Activated CD8-positive, alpha-beta T cell treated with anti-CD3 and anti-CD28 coated beads, Interleukin-2, amount 10 ng/mL, durations not matched to agents 7 days and 5 days (primary cell): ENCODE data around the gene FILIP1. TPM values are rescaled to one million over a fixed set of nuclear protein-coding genes. Genes with fewer than 3 reads are reported as not detected.

Experiments used
- ATAC-seq: fragments of 150-1000 bp; cut with Tn5 transposase; one replicate; pipeline ENCODE4 v1.10.0; 2021; ENCODE audit warnings: moderate library complexity
- CTCF ChIA-PET: fragments of 350-600 bp; sonication (Branson Sonifier 250); formaldehyde crosslinking; loops from one replicate; lab custom pipeline; 2021; ENCODE audit warnings: antibody characterized with exemption; lab: Charles Lee
- POLR2A ChIA-PET: fragments of 350-600 bp; sonication (Branson Sonifier 250); formaldehyde crosslinking; loops from one replicate; lab custom pipeline; 2021; ENCODE audit warnings: antibody characterized with exemption; lab: Charles Lee
- DNase-seq: peaks from one replicate; pipeline ENCODE4 v3.0.0-alpha.2; 2020
- H3K27ac Mint-ChIP-seq: one replicate; pipeline ENCODE4 v1.8.0; 2021; ENCODE audit warnings: mild to moderate bottlenecking, mixed read lengths
- H3K27me3 Mint-ChIP-seq: one replicate; pipeline ENCODE4 v1.8.0; 2021; ENCODE audit warnings: low read depth, mixed read lengths
- H3K36me3 Mint-ChIP-seq: one replicate; pipeline ENCODE4 v1.8.0; 2021; ENCODE audit warnings: low read depth, mixed read lengths
- H3K4me1 Mint-ChIP-seq: one replicate; pipeline ENCODE4 v1.8.0; 2021; ENCODE audit warnings: low read depth, mixed read lengths
- H3K4me3 Mint-ChIP-seq: one replicate; pipeline ENCODE4 v1.8.0; 2021; ENCODE audit warnings: mild to moderate bottlenecking, mixed read lengths
- H3K9me3 Mint-ChIP-seq: one replicate; pipeline ENCODE4 v1.8.0; 2022; ENCODE audit warnings: mixed read lengths; ENCODE audit not compliant: insufficient read depth
- total RNA-seq, 2 experiments: library from RNA; stranded (reverse); gene quantifications; one replicate each; pipeline ENCODE4 v1.2.3, GENCODE V29; 2021

Gene FILIP1
- total RNA-seq, 2 experiments from 2014 or later: not detected

GRCh38 chr6:75344021-75344420 lies 149.6 kb downstream of the FILIP1 start:
- no peak overlapping the region for H3K27ac Mint-ChIP-seq
- ATAC-seq (no peak), DNase-seq (no peak)
- POLR2A ChIA-PET: no interaction called here
- no peaks in the 10 kb centered on the region for H3K4me1 Mint-ChIP-seq
- H3K4me3 Mint-ChIP-seq: no peak overlapping the region
- CTCF ChIA-PET: no interaction called here
- H3K27me3 Mint-ChIP-seq: peaks cover 17% of the 10 kb centered on the region
- H3K9me3 Mint-ChIP-seq: no peaks in the 10 kb centered on the region
- H3K36me3 Mint-ChIP-seq: no peaks in the 10 kb centered on the region

DNA sequence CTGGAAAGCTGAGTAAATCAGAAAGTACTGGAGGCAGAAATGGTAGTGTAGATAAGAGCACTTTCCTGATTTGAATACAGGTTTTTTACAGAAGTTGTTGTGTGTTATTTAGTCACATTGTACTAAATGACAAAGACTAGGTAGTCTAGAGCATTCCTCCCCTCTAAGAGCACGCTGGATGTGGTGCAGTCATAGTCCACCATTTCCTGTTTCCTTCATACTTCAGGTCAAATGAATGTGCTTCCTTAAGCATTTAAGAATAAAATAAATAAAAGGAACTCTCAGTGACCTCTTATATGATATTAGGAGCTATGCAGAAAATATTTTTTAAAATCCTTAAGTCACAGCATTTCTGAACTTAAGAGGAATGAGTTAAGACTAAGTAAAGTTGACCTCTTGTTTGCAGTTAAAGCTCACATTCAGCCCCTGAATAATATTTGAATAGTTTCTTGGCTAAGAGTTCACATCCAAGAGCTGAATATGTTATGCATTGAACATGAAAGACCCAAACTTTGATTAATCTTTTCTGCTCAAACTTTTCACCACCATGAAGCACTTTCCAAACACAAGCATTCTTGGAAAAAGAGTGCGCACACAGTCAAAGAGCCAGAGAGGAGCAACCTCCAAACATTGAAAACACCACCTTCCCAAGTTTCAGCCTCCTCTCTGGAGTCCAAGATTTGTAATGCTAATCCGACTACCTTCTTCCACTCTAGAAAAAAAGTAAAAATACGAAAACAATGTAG lies 155.6 kb downstream of the FILIP1 start:
- no peak for DNase-seq
- Mint-ChIP-seq H3K27ac (no peak overlapping the region), H3K4me3 (no peak overlapping the region), H3K4me1 (no peaks in the 10 kb centered on the region), H3K36me3 (no peaks in the 10 kb centered on the region), H3K9me3 (no peaks in the 10 kb centered on the region), H3K27me3 (peaks cover 15% of the 10 kb centered on the region)
- POLR2A ChIA-PET: no interaction called here
- CTCF ChIA-PET: interaction anchor here (0.7 kb wide), 1 partner anchor 186 kb away, joined by 3 read pairs; no protein-coding TSS in a partner anchor
- ATAC-seq: no peak

- no peak overlapping the region for H3K4me3 Mint-ChIP-seq
- no peak overlapping the region for H3K27ac Mint-ChIP-seq
- ChIA-PET CTCF (no interaction called here), POLR2A (no interaction called here)
- no peaks in the 10 kb centered on the region for H3K36me3 Mint-ChIP-seq
- DNase-seq: no peak
- no peaks in the 10 kb centered on the region for H3K4me1 Mint-ChIP-seq
- no peak for ATAC-seq
- H3K27me3 Mint-ChIP-seq: peaks cover 20% of the 10 kb centered on the region
- no peaks in the 10 kb centered on the region for H3K9me3 Mint-ChIP-seq
Measured at GRCh38 chr6:75334266-75335040, 159.1 kb downstream of the FILIP1 start.

GRCh38 chr6:75333676-75334200 lies 159.9 kb downstream of the FILIP1 start:
- no peaks in the 10 kb centered on the region for H3K9me3 Mint-ChIP-seq
- no peak for DNase-seq
- no peak for ATAC-seq
- CTCF ChIA-PET: no interaction called here
- H3K4me1 Mint-ChIP-seq: no peaks in the 10 kb centered on the region
- peaks cover 22% of the 10 kb centered on the region for H3K27me3 Mint-ChIP-seq
- POLR2A ChIA-PET: no interaction called here
- H3K36me3 Mint-ChIP-seq: no peaks in the 10 kb centered on the region
- H3K27ac Mint-ChIP-seq: no peak overlapping the region
- H3K4me3 Mint-ChIP-seq: no peak overlapping the region

GRCh38 chr6:75331151-75331550 lies 162.4 kb downstream of the FILIP1 start:
- H3K4me3 Mint-ChIP-seq: no peak overlapping the region
- ATAC-seq (no peak), DNase-seq (no peak)
- peaks cover 22% of the 10 kb centered on the region for H3K27me3 Mint-ChIP-seq
- no peak overlapping the region for H3K27ac Mint-ChIP-seq
- ChIA-PET POLR2A (no interaction called here), CTCF (no interaction called here)
- H3K4me1 Mint-ChIP-seq: no peaks in the 10 kb centered on the region
- no peaks in the 10 kb centered on the region for H3K36me3 Mint-ChIP-seq
- no peaks in the 10 kb centered on the region for H3K9me3 Mint-ChIP-seq

GRCh38 chr6:75329703-75330102 lies 163.9 kb downstream of the FILIP1 start:
- Mint-ChIP-seq H3K36me3 (no peaks in the 10 kb centered on the region), H3K27me3 (peaks cover 20% of the 10 kb centered on the region), H3K27ac (no peak overlapping the region)

GRCh38 chr6:75327807-75328206 lies 165.8 kb downstream of the FILIP1 start:
- Mint-ChIP-seq H3K4me1 (no peaks in the 10 kb centered on the region), H3K27ac (no peak overlapping the region), H3K36me3 (no peaks in the 10 kb centered on the region), H3K4me3 (no peak overlapping the region), H3K27me3 (peaks cover 11% of the 10 kb centered on the region), H3K9me3 (no peaks in the 10 kb centered on the region)
- DNase-seq: no peak
- CTCF ChIA-PET: no interaction called here
- no peak for ATAC-seq
- POLR2A ChIA-PET: no interaction called here

More at GRCh38 chr6:75329703-75330102, 163.9 kb downstream of the FILIP1 start:
- ATAC-seq (no peak), DNase-seq (no peak)
- no peaks in the 10 kb centered on the region for H3K9me3 Mint-ChIP-seq
- ChIA-PET POLR2A (no interaction called here), CTCF (no interaction called here)
- no peaks in the 10 kb centered on the region for H3K4me1 Mint-ChIP-seq
- H3K4me3 Mint-ChIP-seq: no peak overlapping the region

DNA sequence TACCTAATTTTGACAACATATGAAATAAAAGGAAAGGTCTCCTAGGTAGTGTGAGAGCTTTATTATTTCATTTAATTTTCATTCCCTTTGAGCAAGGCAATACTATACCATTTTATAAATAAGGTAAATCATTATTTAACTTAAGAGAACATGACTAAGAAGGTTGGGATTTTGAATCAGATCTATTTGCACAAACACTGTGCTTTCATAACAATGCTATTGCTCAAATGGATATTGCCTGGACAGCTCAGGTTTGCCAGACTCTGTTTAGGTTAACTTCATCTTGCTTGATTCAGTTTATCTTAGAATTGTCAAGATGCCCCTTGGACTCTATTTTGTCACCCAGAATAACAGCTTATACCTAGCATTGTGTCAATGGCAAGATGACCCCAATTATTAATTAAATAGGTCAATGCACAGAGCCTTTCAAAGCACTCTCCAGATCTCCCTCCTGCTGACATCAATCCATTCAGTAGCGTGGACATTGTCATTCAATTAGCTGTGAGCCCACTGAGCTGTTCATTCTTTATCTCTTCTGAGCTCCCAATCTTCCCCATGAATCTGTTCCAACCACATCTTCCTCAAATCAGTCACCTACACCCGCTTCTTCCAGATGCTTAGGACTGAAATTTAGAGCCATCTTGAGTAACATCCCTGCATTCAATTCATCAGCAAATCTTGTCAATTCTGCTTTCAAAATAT lies 166.9 kb downstream of the FILIP1 start:
- no peak overlapping the region for H3K4me3 Mint-ChIP-seq
- POLR2A ChIA-PET: no interaction called here
- H3K27me3 Mint-ChIP-seq: peaks cover 5% of the 10 kb centered on the region
- no peak overlapping the region for H3K27ac Mint-ChIP-seq
- ATAC-seq: no peak
- no peaks in the 10 kb centered on the region for H3K4me1 Mint-ChIP-seq
- CTCF ChIA-PET: no interaction called here
- H3K36me3 Mint-ChIP-seq: no peaks in the 10 kb centered on the region
- DNase-seq: no peak
- no peaks in the 10 kb centered on the region for H3K9me3 Mint-ChIP-seq

DNA sequence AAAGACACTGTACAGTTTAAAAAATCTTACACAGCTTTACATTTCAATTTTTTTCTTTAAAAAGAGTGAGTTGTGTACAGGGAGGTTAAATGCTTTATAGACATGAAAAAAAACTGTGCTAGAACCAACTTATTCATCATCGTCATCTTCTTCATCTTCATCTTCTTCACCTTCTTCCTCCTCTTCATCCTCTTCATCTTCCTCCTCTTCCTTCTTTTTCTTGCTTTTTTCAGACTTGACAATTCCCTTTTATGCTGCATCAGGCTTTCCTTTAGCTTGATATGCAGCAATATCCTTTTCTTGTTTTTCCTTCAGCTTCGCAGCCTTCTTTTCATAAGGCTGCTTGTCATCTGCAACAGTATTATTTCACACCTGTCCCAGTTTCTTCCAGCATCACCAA lies 174.7 kb downstream of the FILIP1 start:
- no peaks in the 10 kb centered on the region for H3K36me3 Mint-ChIP-seq
- no peak for ATAC-seq
- POLR2A ChIA-PET: no interaction called here
- H3K4me3 Mint-ChIP-seq: no peak overlapping the region
- CTCF ChIA-PET: interaction anchor here (0.7 kb wide), 1 partner anchor 206 kb away, joined by 3 read pairs; no protein-coding TSS in a partner anchor
- no peak overlapping the region for H3K27ac Mint-ChIP-seq
- H3K27me3 Mint-ChIP-seq: peaks cover 6% of the 10 kb centered on the region
- no peaks in the 10 kb centered on the region for H3K9me3 Mint-ChIP-seq
- no peak for DNase-seq
- no peaks in the 10 kb centered on the region for H3K4me1 Mint-ChIP-seq

GRCh38 chr6:75317503-75318206 lies 175.9 kb downstream of the FILIP1 start:
- peaks cover 10% of the 10 kb centered on the region for H3K27me3 Mint-ChIP-seq
- no peak overlapping the region for H3K27ac Mint-ChIP-seq
- no peaks in the 10 kb centered on the region for H3K4me1 Mint-ChIP-seq

DNA sequence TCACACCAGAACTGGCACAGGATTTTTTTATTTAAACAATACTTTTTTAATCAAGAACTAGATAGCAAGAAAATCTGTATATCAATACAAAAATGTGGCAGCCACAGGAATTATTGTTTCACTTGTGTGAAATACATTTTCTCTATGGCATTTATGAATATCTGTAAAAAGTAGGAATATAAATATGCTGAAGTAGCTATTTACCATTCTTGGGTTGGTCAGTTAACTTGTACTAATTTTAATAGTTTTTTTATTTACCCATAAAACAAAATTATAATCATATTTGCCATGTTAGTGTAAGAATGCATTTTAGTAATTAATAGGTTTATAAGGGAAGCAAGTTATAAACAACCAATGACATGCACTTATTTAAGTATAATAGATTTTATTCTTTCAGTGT lies 177.6 kb downstream of the FILIP1 start:
- H3K36me3 Mint-ChIP-seq: no peaks in the 10 kb centered on the region
- H3K27me3 Mint-ChIP-seq: peaks cover 10% of the 10 kb centered on the region
- no peaks in the 10 kb centered on the region for H3K9me3 Mint-ChIP-seq
- POLR2A ChIA-PET: no interaction called here
- no peak overlapping the region for H3K27ac Mint-ChIP-seq
- ATAC-seq (no peak), DNase-seq (no peak)
- no peaks in the 10 kb centered on the region for H3K4me1 Mint-ChIP-seq
- CTCF ChIA-PET: no interaction called here
- no peak overlapping the region for H3K4me3 Mint-ChIP-seq

More at GRCh38 chr6:75317503-75318206, 175.9 kb downstream of the FILIP1 start:
- no peak overlapping the region for H3K4me3 Mint-ChIP-seq
- POLR2A ChIA-PET: no interaction called here
- CTCF ChIA-PET: interaction anchor here (0.7 kb wide), 1 partner anchor 12 kb away, joined by 4 read pairs; no protein-coding TSS in a partner anchor
- H3K36me3 Mint-ChIP-seq: no peaks in the 10 kb centered on the region
- ATAC-seq (no peak), DNase-seq (no peak)
- no peaks in the 10 kb centered on the region for H3K9me3 Mint-ChIP-seq
